Activated CD4-positive, alpha-beta T cell treated with anti-CD3 and anti-CD28 coated beads, Interleukin-2, amount 10 ng/mL, durations not matched to agents 24 days and 14 days (primary cell): Measurements from ENCODE around the gene GCNA. TPM values are rescaled to one million over a fixed set of nuclear protein-coding genes. Genes with fewer than 3 reads are reported as not detected.

Experiments used
- DNase-seq: peaks from one replicate; pipeline ENCODE4 v3.0.0; 2022
- H3K27ac Mint-ChIP-seq: one replicate; pipeline ENCODE4 v1.8.0; 2022; ENCODE audit warnings: mild to moderate bottlenecking, mixed read lengths
- H3K27me3 Mint-ChIP-seq: one replicate; pipeline ENCODE4 v1.8.0; 2022; ENCODE audit warnings: mixed read lengths
- H3K36me3 Mint-ChIP-seq: one replicate; pipeline ENCODE4 v1.8.0; 2022; ENCODE audit warnings: low read depth, mild to moderate bottlenecking, mixed read lengths
- H3K4me1 Mint-ChIP-seq: one replicate; pipeline ENCODE4 v1.8.0; 2021; ENCODE audit warnings: mixed read lengths
- H3K4me3 Mint-ChIP-seq: one replicate; pipeline ENCODE4 v1.8.0; 2022; ENCODE audit warnings: mild to moderate bottlenecking, moderate library complexity, mixed read lengths
- H3K9me3 Mint-ChIP-seq: one replicate; pipeline ENCODE4 v1.8.0; 2021; ENCODE audit warnings: mixed read lengths
- intact Hi-C: fragments of 100-400 bp; cut with micrococcal nuclease; formaldehyde crosslinking; loops from one replicate; pipeline ENCODE4 v1.15.1; 2023
- total RNA-seq: library from RNA; stranded (reverse); gene quantifications from 2 replicates; pipeline ENCODE4 v1.2.3, GENCODE V29; 2022

Gene GCNA, protein sequence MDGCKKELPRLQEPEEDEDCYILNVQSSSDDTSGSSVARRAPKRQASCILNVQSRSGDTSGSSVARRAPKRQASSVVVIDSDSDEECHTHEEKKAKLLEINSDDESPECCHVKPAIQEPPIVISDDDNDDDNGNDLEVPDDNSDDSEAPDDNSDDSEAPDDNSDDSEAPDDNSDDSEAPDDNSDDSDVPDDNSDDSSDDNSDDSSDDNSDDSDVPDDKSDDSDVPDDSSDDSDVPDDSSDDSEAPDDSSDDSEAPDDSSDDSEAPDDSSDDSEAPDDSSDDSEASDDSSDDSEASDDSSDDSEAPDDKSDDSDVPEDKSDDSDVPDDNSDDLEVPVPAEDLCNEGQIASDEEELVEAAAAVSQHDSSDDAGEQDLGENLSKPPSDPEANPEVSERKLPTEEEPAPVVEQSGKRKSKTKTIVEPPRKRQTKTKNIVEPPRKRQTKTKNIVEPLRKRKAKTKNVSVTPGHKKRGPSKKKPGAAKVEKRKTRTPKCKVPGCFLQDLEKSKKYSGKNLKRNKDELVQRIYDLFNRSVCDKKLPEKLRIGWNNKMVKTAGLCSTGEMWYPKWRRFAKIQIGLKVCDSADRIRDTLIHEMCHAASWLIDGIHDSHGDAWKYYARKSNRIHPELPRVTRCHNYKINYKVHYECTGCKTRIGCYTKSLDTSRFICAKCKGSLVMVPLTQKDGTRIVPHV
- total RNA-seq, result 3.3 and 4.5 TPM in 2 replicates

DNA sequence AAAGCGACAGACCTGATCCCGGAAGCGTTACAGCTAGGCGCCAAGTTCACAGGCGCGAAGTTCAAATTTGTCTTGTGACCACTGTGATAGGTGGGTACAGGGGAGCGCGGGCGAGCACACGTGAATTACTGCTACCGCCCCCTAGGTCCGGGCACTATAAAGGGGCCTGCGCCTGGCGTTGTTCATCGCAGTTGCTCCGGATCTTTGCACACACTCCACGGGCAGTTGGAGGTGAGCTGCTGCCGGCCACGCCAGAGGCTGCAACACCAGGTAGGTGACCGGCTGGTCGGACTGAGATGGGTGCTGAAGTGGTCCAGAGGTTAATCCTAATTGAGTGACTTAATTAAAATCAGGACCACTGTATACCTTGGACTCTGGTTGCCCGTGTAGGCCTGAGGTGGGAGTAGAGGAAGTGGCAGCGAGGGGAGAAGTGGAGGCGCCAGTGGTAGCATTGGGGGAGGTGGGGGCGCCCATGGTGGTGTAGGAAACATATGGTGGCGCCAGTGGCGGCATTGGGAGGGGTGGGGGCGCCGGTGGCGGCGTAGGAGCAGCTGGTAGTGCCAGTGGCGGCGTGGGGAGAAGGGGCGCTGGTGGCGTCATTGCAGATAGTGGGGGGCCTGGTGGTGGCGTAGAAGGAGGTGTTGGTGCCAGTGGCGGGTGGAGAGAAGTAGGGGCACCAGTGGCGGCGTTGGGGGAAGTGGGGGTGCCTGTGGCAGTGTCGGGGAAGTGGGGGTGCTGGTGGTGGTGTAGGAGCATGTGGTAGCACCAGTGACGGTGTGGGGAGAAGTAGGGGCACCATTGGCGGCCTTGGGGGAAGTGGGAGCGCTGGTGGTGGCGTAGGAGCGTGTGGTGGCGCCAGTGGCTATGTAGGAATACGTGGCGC is at the start of gene GCNA:
TSS of gene GCNA (plus strand) at position 185 of the 883 bp plus-strand sequence. CDS start 2,385 bp downstream, outside the sequence.
- Mint-ChIP-seq H3K27ac (peak within 1 kb of the TSS; percentile 58), H3K36me3 (peaks cover 36% of the 10 kb centered on the region), H3K4me1 (peaks cover 3% of the 10 kb centered on the region), H3K4me3 (no peak within 1 kb of the TSS), H3K9me3 (no peaks in the 10 kb centered on the region), H3K27me3 (no peaks in the 10 kb centered on the region)
- intact Hi-C loops, result no loop called here
- DNase-seq, result no peak

DNA sequence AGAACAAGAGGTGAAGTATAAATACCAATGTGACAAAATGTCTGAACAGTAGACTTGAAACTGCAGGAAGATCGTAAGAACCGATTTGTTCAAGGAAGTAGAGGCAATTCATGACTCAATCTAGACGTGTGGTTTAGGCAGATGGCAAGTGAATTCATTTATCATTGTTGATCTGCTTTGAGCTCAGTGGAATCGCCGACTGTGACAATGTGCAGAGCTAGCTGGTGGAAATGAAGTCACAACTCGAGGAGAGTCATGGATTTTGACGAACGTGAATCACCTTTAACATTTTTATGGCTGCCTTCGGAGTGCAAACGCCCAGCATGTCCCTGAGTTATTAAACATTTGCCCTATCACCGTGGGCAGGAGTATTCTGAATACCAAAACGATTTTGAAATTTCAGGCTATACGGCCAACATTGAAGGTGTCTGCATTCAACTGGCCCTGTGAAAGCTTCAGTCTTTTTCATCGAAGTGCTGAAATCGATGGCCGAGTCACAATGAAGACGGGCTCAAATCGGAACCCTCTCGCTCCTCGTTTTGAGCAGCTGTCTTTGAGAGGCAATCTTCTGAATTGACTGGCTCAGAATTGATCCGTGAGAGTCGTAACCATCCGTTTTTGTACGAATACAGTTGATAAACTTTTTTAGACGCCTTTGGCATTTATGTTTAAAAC is 46.0 kb upstream of the GCNA start:
- DNase-seq, result peak; percentile 87
- Mint-ChIP-seq H3K27me3 (no peaks in the 10 kb centered on the region), H3K27ac (peak overlapping the region; percentile 99), H3K36me3 (peaks cover 32% of the 10 kb centered on the region), H3K9me3 (peaks cover 4% of the 10 kb centered on the region), H3K4me1 (peaks cover 14% of the 10 kb centered on the region), H3K4me3 (peak overlapping the region; percentile 100)
- intact Hi-C loops, result loop anchor here (1.0 to 10.0 kb wide), 8 partner anchors 9 to 743 kb away; partner anchors contain the start of genes CXCR3, IL2RG, NONO and RPS4X

DNA sequence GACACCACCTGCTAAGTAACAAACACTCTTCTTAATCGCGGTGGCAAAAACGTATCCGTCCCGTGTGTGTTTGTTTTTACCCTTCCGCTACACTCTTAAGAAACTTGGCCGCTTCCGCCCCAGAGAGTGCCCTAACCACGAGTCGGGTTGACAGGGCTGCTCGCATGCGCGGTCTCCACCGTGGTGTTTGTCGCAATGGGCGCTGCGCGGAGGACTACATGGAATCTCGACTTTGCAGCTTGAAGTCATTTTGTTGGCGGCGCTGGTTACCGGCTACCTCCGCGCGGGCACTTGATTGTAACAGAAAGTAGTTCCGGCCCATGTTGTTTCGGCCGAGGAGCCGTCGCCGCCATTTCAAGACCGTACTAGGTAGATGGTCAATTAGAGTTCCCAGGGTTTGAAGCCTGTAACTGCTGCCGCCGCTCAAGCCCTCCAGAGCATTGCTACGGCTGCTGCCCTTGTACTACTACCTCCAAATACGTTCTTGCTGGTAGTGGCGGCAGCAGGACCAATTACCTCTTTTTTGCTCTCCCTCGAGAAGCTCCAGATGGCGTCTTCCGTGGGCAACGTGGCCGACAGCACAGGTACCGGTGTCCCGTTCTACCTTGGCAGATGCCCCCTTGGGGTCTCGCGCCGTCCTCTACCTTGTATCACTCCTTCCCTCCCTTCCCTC is 45.3 kb upstream of the GCNA start, which contains the start of gene OGT:
TSS of gene OGT (plus strand) at position 352 of the 673 bp plus-strand sequence. CDS start at position 548, 196 bp downstream.
- intact Hi-C loops, result loop anchor here (1.0 to 10.0 kb wide), 8 partner anchors 8 to 742 kb away; partner anchors contain the start of genes CXCR3, IL2RG, NONO and RPS4X
- peak; percentile 97 for DNase-seq
- Mint-ChIP-seq H3K36me3 (peaks cover 36% of the 10 kb centered on the region), H3K27me3 (no peaks in the 10 kb centered on the region), H3K4me1 (peaks cover 16% of the 10 kb centered on the region), H3K4me3 (peak within 1 kb of the TSS; percentile 100), H3K27ac (peak within 1 kb of the TSS; percentile 99), H3K9me3 (peaks cover 4% of the 10 kb centered on the region)

DNA sequence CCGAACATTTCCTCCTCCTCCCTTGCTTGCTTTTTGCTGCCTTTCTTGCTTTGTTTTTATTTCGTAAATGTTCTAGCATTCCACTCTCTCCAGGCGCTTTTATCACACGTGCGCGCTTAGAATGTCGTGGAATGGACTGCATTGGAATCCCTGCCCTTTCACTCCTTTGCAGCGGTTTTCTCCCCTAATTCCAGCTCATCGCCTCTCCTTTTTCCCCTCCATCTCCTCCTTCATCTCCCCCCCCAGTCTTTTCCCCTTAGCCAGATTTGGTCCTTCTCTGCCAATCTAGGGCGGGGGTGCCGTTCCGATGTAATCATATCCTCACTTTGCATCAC is 44.8 kb upstream of the GCNA start:
- H3K4me3 Mint-ChIP-seq, result peak overlapping the region; percentile 100
- H3K9me3 Mint-ChIP-seq, result peaks cover 4% of the 10 kb centered on the region
- peaks cover 16% of the 10 kb centered on the region for H3K4me1 Mint-ChIP-seq
- H3K36me3 Mint-ChIP-seq, result peaks cover 39% of the 10 kb centered on the region
- no peaks in the 10 kb centered on the region for H3K27me3 Mint-ChIP-seq
- intact Hi-C loops, result loop anchor here (2.0 to 10.0 kb wide), 5 partner anchors 19 to 741 kb away; partner anchors contain the start of genes IL2RG, RPS4X and TAF1
- peak overlapping the region; percentile 99 for H3K27ac Mint-ChIP-seq
- no peak for DNase-seq

DNA sequence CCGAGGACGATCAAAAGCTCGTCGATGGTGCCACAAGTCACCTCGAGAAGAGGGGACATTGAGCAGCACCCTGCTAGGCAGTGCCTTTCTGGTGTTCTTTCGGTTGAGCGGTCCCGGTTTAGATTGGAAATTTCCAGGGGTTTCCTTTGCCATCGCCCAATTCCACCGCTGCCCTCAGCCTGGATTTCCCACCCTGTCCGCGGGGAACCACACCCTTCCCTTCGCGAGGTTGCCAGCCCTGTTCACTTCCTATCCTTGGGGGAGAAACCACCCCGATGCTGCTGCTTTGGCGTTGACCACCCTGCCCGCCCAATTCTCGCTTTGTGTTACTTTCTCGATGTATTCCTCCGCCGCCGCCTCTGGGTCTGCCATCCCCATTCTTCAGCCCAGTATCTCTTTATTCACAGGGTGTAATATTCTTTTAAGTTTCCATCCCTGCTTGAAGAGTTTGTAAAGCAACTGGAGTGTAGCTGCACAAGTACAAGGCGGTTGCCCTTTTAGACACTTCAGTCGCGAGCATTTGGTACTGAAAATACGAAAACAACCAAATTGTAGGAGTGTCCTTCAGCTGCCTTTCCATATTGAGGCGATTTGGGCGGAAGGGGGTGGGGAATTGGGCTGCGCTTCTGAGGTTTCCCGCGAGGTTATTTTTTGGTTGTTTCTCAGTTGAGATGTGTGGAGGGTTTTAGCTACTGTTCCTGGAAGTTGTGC is 44.2 kb upstream of the GCNA start:
- peaks cover 4% of the 10 kb centered on the region for H3K9me3 Mint-ChIP-seq
- intact Hi-C loops, result loop anchor here (2.0 to 10.0 kb wide), 5 partner anchors 19 to 741 kb away; partner anchors contain the start of genes IL2RG, RPS4X and TAF1
- H3K36me3 Mint-ChIP-seq, result peaks cover 41% of the 10 kb centered on the region
- H3K27me3 Mint-ChIP-seq, result no peaks in the 10 kb centered on the region
- DNase-seq, result peak; percentile 91
- peaks cover 16% of the 10 kb centered on the region for H3K4me1 Mint-ChIP-seq
- H3K27ac Mint-ChIP-seq, result peak overlapping the region; percentile 99
- peak overlapping the region; percentile 100 for H3K4me3 Mint-ChIP-seq

DNA sequence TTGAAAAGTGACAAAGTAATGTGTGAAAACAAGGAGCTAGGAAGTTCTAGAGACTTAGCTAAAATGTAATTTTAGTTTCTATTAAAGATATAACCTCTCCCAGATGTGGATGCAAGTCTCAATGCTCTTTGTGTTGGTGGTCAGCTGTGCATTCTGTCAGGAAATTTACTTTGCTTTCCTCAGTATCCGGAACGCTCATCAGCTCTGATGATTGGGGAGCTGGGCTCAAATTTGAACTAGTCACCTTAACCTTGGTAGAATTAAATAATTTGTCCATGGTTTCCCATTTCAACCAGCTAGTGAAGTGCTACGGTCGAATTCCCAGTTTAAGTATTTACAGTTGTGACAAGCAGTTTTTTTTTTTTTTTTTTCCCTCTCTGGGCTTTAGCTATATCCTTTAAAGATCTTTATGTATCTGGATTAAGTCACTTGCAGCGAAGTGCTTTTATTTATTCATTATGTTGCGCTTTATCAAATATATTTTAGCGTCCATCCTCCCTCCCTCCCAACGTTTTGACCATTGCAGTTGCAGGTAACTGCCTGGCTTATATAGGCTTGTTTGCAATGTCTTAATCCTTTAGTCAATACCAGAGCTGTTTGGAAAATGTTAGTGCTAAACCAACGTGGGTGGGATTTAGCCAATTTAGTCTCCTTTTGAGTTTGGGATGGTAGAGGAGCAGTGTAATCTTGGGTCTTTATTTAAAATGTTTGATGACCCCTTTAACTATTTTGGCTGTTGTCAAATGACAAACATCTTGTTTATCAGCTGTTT is 43.3 kb upstream of the GCNA start:
- peaks cover 49% of the 10 kb centered on the region for H3K36me3 Mint-ChIP-seq
- H3K4me3 Mint-ChIP-seq, result peak overlapping the region; percentile 100
- no peaks in the 10 kb centered on the region for H3K9me3 Mint-ChIP-seq
- H3K27ac Mint-ChIP-seq, result peak overlapping the region; percentile 99
- peaks cover 22% of the 10 kb centered on the region for H3K4me1 Mint-ChIP-seq
- no peaks in the 10 kb centered on the region for H3K27me3 Mint-ChIP-seq
- intact Hi-C loops, result loop anchor here (5.0 to 10.0 kb wide), 2 partner anchors 423 to 740 kb away; partner anchors contain the start of genes IL2RG and RPS4X
- peak; percentile 56 for DNase-seq

DNA sequence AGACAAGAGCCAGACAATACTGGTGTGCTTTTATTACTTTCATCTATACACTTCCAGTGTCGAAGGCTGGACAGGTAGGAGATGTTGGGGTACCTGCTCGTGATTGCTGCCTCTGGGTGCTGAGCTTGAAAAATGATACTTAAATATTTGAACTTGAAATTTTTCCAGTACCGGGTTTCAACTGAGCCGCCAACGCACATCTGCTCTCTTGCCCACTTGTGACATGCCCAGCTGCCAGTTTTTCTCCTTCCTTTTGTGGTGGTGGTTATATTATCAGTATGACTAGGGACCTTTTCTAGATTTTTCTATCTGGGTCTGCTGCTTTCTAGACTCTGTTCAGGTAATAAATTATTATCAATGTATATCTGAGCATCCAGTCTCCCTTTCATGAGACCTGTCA is 42.0 kb upstream of the GCNA start:
- H3K4me3 Mint-ChIP-seq, result peak overlapping the region; percentile 100
- peaks cover 57% of the 10 kb centered on the region for H3K36me3 Mint-ChIP-seq
- H3K9me3 Mint-ChIP-seq, result no peaks in the 10 kb centered on the region
- H3K27ac Mint-ChIP-seq, result peak overlapping the region; percentile 91
- intact Hi-C loops, result loop anchor here (10.0 kb wide), 1 partner anchor 739 kb away; the partner anchor contains the start of gene RPS4X
- H3K4me1 Mint-ChIP-seq, result peaks cover 27% of the 10 kb centered on the region
- no peaks in the 10 kb centered on the region for H3K27me3 Mint-ChIP-seq
- DNase-seq, result peak; percentile 62

DNA sequence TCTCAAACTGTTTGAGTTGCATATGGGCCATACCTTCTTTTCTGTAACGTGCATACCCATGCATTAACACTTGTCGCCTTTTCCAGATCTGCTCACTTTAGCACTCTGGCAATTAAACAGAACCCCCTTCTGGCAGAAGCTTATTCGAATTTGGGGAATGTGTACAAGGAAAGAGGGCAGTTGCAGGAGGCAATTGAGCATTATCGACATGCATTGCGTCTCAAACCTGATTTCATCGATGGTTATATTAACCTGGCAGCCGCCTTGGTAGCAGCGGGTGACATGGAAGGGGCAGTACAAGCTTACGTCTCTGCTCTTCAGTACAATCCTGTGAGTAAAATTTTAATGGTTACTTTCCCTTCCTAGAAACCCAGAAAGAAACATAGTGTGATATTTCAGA is 40.5 kb upstream of the GCNA start:
- H3K36me3 Mint-ChIP-seq, result peaks cover 70% of the 10 kb centered on the region
- H3K4me3 Mint-ChIP-seq, result peak overlapping the region; percentile 100
- peaks cover 32% of the 10 kb centered on the region for H3K4me1 Mint-ChIP-seq
- H3K27ac Mint-ChIP-seq, result peak overlapping the region; percentile 20
- H3K27me3 Mint-ChIP-seq, result no peaks in the 10 kb centered on the region
- H3K9me3 Mint-ChIP-seq, result no peaks in the 10 kb centered on the region
- intact Hi-C loops, result loop anchor here (10.0 kb wide), 1 partner anchor 737 kb away; the partner anchor contains the start of gene RPS4X
- peak; percentile 55 for DNase-seq

DNA sequence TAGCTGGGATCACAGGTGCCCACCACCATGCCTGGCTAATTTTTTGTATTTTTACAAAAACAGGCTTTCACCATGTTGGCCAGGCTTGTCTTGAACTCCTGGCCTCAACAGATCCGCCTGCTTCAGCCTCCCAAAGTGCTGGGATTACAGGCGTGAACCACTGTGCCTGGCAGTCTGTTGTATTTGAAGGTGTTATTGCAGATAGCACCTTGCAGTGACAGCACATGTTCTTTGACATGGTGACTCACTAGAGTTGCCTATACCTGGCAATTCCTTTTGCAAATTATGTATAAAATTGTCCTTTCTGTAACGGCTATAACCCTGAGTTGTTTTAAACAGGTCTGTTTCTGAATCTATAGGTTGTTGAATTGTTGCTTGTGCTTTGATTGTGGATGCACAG is 37.4 kb upstream of the GCNA start:
- DNase-seq, result no peak

DNA sequence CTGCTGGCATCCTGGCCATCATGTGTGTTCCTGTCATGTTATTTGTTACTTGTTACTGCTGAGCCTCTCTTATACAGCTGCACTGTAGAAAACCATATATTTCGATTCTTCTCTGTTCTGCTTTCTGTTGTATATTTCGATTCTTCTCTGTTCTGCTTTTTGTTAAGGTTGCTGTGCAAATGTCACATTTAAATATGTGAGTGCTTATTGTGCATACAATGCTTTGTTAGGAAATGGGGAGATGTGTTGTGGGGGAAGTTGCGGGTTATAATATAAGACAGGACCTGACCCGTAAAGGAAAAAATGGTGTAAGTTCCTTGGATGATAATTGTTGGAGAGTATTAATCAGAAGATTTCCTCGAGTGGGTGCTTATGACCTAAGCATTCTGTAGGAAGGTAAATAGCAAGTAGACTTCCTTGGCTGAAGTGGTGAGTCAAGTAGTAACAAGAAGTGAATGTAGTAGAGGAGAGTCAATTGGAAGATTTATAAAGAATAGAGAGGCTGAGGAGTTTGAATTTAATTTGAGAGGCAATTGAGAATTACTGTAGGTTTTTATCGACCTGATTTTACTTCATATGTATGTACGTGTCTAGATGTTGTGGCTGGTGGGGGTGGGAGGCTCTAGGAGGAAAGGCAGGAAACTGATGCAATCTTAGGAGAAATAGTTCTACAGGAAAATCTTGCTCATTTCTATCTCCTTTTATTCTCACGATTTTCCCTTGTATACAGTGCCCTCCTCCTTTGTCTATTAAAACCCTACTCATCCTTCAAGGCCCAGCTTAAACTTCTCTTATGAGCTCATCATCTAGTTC is 36.8 kb upstream of the GCNA start:
- peak; percentile 54 for DNase-seq
- intact Hi-C loops, result loop anchor here (1.0 to 5.0 kb wide), 3 partner anchors 9 to 111 kb away; no protein-coding TSS in a partner anchor
- Mint-ChIP-seq H3K27me3 (no peaks in the 10 kb centered on the region), H3K9me3 (no peaks in the 10 kb centered on the region), H3K36me3 (peaks cover 66% of the 10 kb centered on the region), H3K4me3 (peak overlapping the region; percentile 100), H3K27ac (peak overlapping the region; percentile 95), H3K4me1 (peaks cover 41% of the 10 kb centered on the region)

More for the DNA sequence above, 37.4 kb upstream of the GCNA start:
- peaks cover 40% of the 10 kb centered on the region for H3K4me1 Mint-ChIP-seq
- H3K9me3 Mint-ChIP-seq, result no peaks in the 10 kb centered on the region
- H3K4me3 Mint-ChIP-seq, result peak overlapping the region; percentile 100
- intact Hi-C loops, result loop anchor here (1.0 to 5.0 kb wide), 3 partner anchors 8 to 112 kb away; no protein-coding TSS in a partner anchor
- H3K27me3 Mint-ChIP-seq, result no peaks in the 10 kb centered on the region
- H3K36me3 Mint-ChIP-seq, result peaks cover 67% of the 10 kb centered on the region
- peak overlapping the region; percentile 95 for H3K27ac Mint-ChIP-seq
